Stimulated activated CD8-positive, alpha-beta memory T cell treated with anti-CD3 and anti-CD28 coated beads, Interleukin-7, amount 100 ng/mL, for 4 hours (primary cell): ENCODE results near the gene SYMPK.

Experiments
- DNase-seq, 2 donors: peaks; one replicate each; pipeline ENCODE4 v3.0.0-alpha.2; 2020; ENCODE audit warnings: low read depth in 2 of 2

SYMPK gene

DNA sequence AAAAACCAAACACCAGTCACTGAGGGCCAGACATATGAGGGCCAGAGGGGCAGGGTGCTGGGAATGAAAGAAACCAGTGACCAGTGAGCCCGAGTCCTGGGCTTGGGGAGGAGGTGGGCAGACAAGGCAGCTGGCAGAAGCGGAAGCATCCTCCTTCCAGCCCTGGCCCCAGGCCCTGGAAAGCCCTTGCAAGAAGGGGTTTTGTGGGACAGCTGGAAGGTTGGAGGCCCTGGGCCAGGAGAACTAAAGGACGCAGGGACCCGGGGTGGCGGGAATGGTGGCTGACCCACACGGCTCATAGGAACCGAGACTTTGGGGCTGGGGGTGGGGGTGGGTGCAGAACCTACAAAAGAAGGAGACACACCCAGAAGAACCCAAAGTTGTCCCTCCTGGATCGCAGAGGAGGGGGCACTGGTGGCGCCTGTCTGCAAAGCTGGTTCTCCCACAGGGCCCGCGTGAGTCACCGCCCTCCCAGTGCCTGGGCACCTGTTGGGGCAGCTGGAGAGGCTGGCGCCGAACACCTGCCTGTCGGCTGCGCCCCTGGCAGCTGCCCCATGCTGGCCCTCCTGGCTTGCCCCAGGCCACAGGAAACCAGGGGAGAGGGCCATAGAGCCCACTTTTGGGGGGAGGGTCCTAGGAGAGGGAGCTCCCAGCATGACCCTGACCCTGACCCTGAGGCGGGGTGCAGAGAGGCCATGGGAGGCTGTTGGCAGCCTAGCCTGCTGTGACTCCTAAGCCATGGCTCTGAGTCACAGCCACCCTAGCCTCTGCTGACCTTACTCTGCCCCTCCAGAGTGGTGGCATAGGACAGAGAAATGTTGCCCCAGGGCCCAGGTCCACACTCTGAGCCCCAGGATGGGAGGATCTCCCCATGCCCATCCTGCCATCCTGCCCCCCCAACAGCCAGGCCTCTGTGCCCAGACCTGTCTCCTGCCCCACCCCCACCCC lies 81.5 kb downstream of the SYMPK start:
- DNase-seq: no peak

DNA sequence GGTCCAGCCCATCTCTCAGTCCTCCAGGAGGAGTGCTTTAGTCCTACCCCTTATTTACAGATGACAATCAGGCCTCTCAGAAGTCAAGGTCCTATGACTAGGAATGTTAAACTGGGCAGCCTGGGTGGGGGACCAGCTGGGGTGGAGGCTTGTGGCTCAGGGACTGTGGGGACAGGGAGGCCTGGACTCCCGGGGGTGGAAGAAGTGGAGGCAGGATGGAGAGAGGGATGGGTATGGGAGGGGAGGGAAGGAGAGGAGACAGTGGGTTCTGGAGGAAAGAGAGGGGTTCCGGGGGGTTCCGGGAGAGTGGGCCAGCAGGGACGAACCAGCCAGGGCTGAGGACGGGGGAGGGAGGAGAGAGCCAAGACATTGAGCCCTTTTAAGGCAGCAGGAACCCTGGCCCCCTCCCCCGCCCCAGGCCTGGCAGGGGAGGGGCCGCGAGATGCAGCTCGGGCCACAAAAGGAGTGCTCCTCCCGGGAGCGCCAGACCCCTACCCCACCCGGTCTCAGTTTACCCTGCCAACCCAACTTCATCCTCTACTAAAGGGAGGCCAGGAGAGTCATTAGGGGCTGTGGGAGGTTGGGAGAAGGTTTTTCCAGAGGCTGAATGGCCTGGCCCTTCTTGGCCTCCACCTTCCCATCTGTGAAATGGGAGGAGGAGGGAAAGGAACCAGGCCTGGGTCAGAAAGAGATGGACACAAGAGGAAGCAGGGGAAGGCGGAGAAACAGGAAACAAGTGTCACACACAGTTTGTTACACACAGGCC lies 82.3 kb downstream of the SYMPK start:
- no peak for DNase-seq

DNA sequence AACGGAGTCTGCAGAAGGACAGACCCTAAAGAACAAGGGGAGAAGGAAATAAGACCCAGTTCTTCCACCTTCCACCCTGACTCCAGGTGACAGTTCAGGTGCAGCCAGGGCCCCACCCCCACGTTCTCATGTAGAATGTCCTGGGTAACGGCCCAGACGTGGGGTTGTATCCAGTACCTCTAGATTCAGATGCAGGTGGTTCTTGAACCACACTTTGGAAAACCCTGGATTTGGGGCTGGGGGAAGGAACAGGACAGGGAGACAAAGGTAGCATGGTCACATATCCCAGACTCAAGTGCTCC lies 82.8 kb downstream of the SYMPK start:
- DNase-seq: no peak

GRCh38 chr19:45779231-45780145 lies 83.5 kb downstream of the SYMPK start:
- DNase-seq: peak; percentile 64 to 65

DNA sequence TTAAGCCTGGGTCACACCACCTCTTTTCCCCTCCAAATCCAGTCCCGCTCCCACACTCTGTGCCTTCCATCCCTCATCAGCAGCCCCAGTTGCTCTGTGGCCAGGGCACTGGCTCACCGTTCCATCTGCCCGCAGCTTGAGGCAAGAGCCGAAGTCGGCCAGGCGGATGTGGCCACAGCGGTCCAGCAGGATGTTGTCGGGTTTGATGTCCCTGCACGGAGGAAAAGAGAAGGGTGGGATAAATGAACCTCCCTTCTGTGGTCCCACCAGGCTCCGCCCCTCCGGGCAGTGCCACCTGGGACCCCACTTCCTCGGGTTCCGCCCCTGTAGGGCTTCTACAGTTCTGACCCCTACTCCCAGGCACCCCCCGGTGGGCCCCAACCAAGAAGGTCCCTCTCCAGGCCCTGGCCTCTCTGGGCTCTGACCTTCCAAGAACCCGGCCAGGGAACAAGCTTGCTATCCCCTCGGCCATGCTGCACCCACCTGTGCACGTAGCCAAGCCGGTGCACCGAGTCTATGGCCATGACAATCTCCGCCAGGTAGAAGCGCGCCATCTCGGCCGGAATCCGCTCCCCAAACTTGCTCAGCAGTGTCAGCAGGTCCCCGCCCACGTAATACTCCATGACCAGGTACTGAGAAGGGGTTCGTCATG lies 84.8 kb downstream of the SYMPK start:
- no peak for DNase-seq

DNA sequence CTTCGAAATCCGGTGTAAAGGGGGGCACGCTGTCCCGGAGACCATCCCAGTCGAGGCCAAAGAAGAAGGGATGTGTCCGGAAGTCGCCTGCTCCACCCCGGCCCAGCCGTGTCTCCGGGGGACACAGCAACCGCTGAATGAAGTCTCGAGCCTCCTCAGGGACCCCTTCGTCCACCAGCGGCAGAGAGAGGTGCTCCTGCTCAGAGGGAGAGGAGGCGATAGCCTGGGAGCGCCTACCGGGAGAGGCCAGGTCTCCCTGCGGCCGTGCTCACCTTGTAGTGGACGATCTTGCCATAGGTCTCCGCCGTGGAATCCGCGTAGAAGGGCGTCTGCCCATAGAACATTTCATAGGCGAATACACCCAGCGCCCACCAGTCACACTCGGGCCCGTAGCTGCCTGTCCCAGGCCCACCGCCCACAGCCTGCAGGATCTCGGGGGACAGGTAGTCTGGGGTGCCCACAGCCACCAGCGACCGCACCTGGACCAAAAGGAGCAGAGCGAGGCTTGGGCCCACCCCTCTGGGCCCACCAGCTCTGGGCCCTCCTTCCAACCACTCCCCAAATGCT lies 85.5 kb downstream of the SYMPK start:
- DNase-seq: no peak

DNA sequence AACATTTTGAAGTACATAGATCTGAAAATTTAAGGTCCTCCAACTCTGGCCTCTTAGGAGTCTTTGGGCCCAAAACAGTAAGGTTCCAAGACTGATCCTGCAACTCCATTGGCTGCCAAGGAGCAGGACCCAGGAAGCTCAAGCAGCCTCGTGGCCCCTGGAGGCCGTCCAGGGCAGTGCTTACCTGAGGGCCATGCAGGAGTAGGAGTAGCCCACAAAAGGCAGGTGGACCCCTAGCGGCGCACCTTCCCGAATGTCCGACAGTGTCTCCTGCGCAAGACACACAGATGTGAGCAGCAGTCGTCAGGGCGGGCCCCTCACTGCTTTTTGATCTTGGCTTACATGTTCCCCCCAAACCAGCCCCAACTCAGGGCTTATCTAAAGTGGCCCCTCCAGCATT lies 88.2 kb downstream of the SYMPK start:
- no peak for DNase-seq

GRCh38 chr19:45773384-45773783 lies 89.6 kb downstream of the SYMPK start:
- no peak for DNase-seq

DNA sequence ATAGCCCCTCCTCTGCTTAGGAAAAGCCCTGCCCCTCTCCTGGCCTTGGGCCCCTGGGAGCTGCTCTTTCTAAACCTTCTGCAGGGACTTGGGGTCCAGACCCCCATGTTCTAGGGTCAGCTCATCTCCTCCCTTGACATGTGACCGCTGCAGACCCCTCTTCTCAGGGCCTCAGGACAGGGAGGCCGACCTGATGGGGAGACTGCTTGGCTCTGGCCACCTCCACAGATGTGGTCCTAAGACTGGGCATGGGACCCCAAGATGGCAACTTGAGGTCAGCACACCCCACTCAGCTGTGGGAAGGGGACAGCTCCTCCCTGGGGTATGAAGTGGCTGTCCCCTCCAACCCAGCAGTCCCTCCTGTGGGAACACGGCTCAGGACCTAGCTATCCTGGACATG lies 90.0 kb downstream of the SYMPK start:
- DNase-seq: no peak

DNA sequence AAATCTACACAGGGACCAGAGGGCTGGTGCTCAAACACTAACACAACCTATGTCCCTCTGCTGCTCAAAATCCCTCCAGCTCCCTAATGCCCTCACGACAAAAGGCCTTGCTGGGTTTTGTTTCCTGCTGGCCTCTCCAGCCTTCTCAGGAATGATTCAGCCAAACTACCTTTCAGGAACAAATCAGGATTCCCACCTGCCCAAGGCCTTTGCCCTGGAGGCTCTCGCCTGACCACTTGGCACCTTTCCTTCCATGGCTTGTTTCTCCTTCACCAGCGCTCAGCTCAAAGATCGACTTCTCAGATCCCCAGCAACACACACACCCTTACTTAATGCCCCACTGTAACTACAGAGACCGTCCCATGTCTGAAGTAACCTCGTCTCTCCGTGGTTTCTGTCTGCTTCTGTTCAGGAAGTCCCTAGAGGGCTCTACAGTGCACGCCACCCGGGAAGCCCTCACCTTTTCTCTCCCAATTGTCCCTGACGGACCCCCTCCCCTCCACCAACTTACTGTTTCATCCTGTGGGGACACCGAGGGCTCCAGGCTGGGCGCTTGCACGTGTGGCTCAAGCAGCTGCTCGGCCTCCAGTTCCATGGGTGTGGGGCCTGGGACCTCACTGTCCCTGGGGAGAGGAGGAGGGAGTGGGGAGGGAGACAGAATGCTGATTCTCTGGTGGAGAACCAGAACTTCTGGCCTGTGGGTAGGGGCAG lies 90.7 kb downstream of the SYMPK start:
- no peak for DNase-seq

GRCh38 chr19:45771311-45771933 lies 91.5 kb downstream of the SYMPK start:
- no peak for DNase-seq

- peak; percentile 78 to 85 for DNase-seq
Observed at GRCh38 chr19:45770192-45771101, 92.5 kb downstream of the SYMPK start.

GRCh38 chr19:45769821-45770191 lies 93.1 kb downstream of the SYMPK start:
- peak in 1 of 2 donors; percentile 33 for DNase-seq

DNA sequence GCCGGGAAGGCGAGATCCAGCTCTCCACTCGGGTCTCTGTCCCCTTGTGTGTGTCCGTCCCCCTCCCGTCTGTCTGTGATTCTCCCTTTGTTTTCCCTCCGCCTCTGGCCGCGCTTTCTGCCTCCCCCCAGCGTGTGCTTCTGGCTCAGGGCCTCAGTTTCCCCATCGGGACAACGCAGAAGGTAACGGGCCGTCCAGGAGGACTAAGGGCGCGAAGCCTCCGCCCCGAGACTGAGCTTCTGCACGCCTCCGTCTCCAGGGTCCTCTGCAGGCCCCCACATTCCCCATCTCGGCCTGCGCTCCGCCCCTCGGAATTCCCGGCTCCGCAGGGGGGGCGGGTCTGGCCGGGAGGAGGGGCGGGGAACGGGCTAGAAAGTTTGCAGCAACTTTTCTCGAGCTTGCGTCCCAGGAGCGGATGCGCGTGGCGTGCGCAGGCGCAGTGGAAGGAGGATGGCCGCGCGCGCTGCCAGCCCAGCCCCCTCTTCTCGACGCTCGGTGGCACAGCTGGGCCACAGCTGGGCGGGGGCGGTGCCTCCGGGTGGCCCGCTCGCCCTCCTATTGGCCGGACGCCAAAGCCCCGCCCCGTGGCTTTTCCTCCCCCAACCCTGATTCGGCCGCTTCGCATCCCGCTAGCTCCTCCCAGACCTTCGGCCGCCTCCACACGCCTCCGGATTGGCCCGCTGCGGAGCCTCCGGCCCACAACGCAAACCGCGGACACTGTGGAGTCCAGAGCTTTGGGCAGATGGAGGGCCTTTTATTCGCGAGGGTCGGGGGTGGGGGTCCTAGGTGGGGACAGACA lies 93.8 kb downstream of the SYMPK start, which contains the start of gene SIX5:
TSS of gene SIX5 (minus strand) at position 269 of the 799 bp plus-strand sequence. CDS start 408 bp downstream, outside the sequence.
- DNase-seq: peak; percentile 83 to 91

GRCh38 chr19:45768655-45768983 lies 94.3 kb downstream of the SYMPK start:
- DNase-seq: peak in 1 of 2 donors; percentile 37

DNA sequence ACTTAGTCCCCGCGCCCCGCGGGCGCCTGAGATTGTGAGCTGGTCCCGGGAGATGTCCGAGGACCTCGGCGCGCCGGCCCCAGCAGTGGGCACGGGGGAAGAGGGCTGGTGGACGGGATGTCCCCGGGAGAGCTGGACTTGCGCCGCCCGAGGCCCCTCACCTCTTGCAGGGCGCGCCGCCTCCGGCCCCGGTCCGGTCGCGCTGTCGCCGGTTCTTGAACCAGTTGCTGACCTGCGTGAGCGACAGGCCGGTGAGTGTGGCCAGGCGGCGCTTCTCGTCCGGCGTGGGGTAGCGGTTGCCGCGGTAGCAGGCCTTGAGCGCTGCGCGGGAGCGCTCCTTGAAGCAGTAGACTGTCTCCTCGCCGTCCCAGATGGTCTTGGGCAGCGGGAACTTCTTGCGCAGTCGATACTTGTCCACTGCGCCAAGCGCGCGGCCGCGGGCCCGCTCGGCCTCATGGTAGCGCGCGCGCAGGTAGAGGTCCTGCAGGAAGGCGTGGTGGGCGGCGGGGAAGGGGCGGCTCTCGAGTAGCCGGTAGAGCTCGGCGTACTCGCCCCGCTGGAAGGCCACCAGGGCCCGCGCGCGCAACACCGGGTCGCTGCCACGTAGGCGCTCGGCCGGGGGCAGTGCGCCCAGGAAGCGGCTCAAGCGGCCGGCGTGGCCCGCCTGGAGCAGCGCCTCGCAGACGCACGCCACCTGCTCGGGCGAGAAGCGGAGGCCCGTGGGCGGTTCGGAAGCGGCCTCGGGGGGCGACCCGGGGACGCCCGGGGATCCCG lies 94.9 kb downstream of the SYMPK start:
- DNase-seq: no peak

DNA sequence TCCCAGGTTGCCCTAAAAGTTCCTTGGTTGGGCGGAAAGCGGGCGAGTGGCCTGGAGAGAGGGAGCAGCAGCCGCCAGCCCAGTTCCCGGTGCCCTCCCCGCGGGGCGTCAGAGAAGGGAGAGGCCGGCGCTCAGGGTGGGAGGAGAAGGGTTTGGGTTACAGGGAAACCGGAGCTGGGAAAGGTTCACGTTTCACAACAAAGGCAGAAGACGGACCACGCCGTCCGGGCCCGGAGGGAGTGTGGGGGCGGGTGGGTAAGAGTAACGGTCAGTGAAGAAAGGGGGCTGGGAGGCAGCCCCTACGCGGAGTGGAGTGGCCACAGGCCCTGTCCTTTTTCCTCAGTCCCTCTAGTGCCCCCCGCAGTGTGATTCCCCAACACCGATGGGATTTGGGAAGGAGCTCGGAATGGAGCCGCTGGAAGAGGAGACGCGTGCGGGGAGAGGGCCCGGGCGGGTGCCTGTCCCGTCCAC lies 95.5 kb downstream of the SYMPK start:
- DNase-seq: no peak
